ENCODE measurements around the gene ERICH6B.

ERICH6B gene

GRCh38 chr13:45590066-45590465, 25.5 kb downstream of the ERICH6B start:
- TF ChIP-seq CTCF (IDR thresholded peaks at IDR 0.05; ENCODE audit: low read length): no peak
- no peak for TF ChIP-seq EZH2 (IDR thresholded peaks at IDR 0.05; ENCODE audit: borderline replicate concordance, low read length)
- H4K20me1 ChIP-seq (ENCODE audit: insufficient read depth, low read length): no peaks in the 10 kb centered on the region
- H3K79me2 ChIP-seq (ENCODE audit: insufficient read depth, low read length): no peaks in the 10 kb centered on the region

GRCh38 chr13:45587897-45588296, 27.6 kb downstream of the ERICH6B start:
- Histone ChIP-seq H3K27me3 (ENCODE audit: insufficient read depth, low read length) (no peaks in the 10 kb centered on the region), H3K4me1 (ENCODE audit: insufficient read depth, low read length, severe bottlenecking) (no peaks in the 10 kb centered on the region), H3K79me2 (ENCODE audit: insufficient read depth, low read length) (no peaks in the 10 kb centered on the region), H3K9ac (ENCODE audit: low read length) (no peak overlapping the region), H3K27ac (ENCODE audit: low read depth, low read length, poor library complexity, severe bottlenecking) (no peak overlapping the region), H3K4me2 (ENCODE audit: low read length) (no peak overlapping the region), H3K9me2 (ENCODE audit: low read depth, low read length) (no peaks in the 10 kb centered on the region), H3K36me3 (ENCODE audit: insufficient read depth, low read length) (no peaks in the 10 kb centered on the region; the same call in 1 of the 2 replicates), H3F3A (ENCODE audit: insufficient read depth, low read length) (no peaks in the 10 kb centered on the region), H2AFZ (ENCODE audit: low read length) (no peak overlapping the region), H3K4me3 (ENCODE audit: low read depth, low read length, poor library complexity, severe bottlenecking) (no peak overlapping the region), H4K20me1 (ENCODE audit: insufficient read depth, low read length) (no peaks in the 10 kb centered on the region), H3K9me3 (ENCODE audit: low read length) (no peaks in the 10 kb centered on the region)
- TF ChIP-seq EZH2 (IDR thresholded peaks at IDR 0.05; ENCODE audit: borderline replicate concordance, low read length): no peak
- TF ChIP-seq CTCF (IDR thresholded peaks at IDR 0.05; ENCODE audit: low read length): no peak

More at GRCh38 chr13:45590066-45590465, 25.5 kb downstream of the ERICH6B start:
- H3F3A ChIP-seq (ENCODE audit: insufficient read depth, low read length): no peaks in the 10 kb centered on the region
- H3K27ac ChIP-seq (ENCODE audit: low read depth, low read length, poor library complexity, severe bottlenecking): no peak overlapping the region
- no peak overlapping the region for H3K4me2 ChIP-seq (ENCODE audit: low read length)
- no peaks in the 10 kb centered on the region for H3K9me2 ChIP-seq (ENCODE audit: low read depth, low read length)
- H3K9ac ChIP-seq (ENCODE audit: low read length): no peak overlapping the region
- H3K36me3 ChIP-seq (ENCODE audit: insufficient read depth, low read length): no peaks in the 10 kb centered on the region; the same call in 1 of the 2 replicates
- H3K9me3 ChIP-seq (ENCODE audit: low read length): no peaks in the 10 kb centered on the region
- H2AFZ ChIP-seq (ENCODE audit: low read length): no peak overlapping the region
- no peaks in the 10 kb centered on the region for H3K4me1 ChIP-seq (ENCODE audit: insufficient read depth, low read length, severe bottlenecking)
- H3K27me3 ChIP-seq (ENCODE audit: insufficient read depth, low read length): no peaks in the 10 kb centered on the region
- H3K4me3 ChIP-seq (ENCODE audit: low read depth, low read length, poor library complexity, severe bottlenecking): no peak overlapping the region

GRCh38 chr13:45584816-45585215, 30.7 kb downstream of the ERICH6B start:
- Histone ChIP-seq H2AFZ (ENCODE audit: low read length) (no peak overlapping the region), H3F3A (ENCODE audit: insufficient read depth, low read length) (no peaks in the 10 kb centered on the region), H3K27me3 (ENCODE audit: insufficient read depth, low read length) (no peaks in the 10 kb centered on the region), H3K36me3 (ENCODE audit: insufficient read depth, low read length) (no peaks in the 10 kb centered on the region), H3K4me1 (ENCODE audit: insufficient read depth, low read length, severe bottlenecking) (no peaks in the 10 kb centered on the region), H3K27ac (ENCODE audit: low read depth, low read length, poor library complexity, severe bottlenecking) (no peak overlapping the region), H3K9me2 (ENCODE audit: low read depth, low read length) (no peaks in the 10 kb centered on the region), H3K4me3 (ENCODE audit: low read depth, low read length, poor library complexity, severe bottlenecking) (no peak overlapping the region), H3K79me2 (ENCODE audit: insufficient read depth, low read length) (no peaks in the 10 kb centered on the region), H3K4me2 (ENCODE audit: low read length) (no peak overlapping the region), H4K20me1 (ENCODE audit: insufficient read depth, low read length) (no peaks in the 10 kb centered on the region), H3K9ac (ENCODE audit: low read length) (no peak overlapping the region), H3K9me3 (ENCODE audit: low read length) (no peaks in the 10 kb centered on the region)
- TF ChIP-seq EZH2 (IDR thresholded peaks at IDR 0.05; ENCODE audit: borderline replicate concordance, low read length) (no peak), CTCF (IDR thresholded peaks at IDR 0.05; ENCODE audit: low read length) (no peak)

Data from OCI-LY1 (cell line).